CD4-positive, alpha-beta T cell treated with Interleukin-17A for 1 hour (primary cell): ENCODE results near the gene SFTPA2.
"Not testable (repeated sequence)": the region's sequence is repeated elsewhere in the genome, so short reads cannot be mapped to it uniquely, and the experiment has no call there.

ENCODE experiments used
- DNase-seq: peaks from one replicate; pipeline ENCODE4 v3.0.0-alpha.2; 2020

SFTPA2 gene

DNA sequence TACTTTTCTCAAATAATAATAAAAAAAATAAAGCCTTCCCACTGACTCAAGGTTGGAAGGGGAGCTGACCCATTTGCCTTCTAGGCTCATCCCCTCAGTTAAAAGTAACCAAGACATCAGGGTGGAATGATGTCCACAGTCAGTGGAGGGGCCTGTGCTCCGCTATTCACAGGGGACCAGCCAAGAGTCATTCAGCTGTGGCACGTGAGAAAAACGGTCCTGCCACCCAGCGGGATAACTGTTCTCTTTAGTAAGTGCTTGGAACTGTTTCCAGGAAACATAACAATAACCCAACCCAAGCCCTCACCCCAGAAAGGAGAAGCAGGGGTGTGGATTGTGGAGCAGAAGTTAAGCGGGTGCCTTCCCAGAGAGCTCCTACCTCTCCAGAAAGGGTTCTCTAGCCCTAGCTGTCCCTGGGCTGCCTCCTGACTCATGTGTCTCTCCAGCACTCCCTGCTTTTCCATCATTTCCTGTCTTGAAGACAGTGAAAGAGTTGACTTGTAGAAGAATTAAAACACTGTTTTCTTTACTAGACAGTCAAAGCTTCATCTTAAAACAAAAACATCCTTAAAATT lies 50.2 kb downstream of the SFTPA2 start:
- DNase-seq: not testable (repeated sequence)

- DNase-seq: not testable (repeated sequence)
These were observed 50.8 kb downstream of the SFTPA2 start for GRCh38 chr10:79509306-79509933.

DNA sequence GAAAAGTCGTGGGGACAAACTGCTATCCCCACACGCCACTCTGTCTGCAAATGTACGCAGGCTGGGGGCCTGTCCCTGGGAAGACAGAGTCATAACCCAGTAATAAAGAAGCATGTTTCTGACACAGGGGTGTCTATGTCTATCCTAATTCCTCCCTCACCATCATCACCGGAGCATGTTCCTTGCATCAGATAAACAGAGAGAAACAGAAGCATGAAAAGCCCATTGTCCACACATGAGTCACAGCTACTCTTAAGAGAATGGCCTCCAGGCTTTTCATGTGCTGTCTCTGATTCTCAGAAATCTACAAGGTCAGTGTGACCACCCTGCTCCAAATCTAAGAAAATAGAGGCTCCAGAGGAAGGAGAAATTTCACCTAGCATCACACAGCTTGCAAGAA lies 52.0 kb downstream of the SFTPA2 start:
- not testable (repeated sequence) for DNase-seq

DNA sequence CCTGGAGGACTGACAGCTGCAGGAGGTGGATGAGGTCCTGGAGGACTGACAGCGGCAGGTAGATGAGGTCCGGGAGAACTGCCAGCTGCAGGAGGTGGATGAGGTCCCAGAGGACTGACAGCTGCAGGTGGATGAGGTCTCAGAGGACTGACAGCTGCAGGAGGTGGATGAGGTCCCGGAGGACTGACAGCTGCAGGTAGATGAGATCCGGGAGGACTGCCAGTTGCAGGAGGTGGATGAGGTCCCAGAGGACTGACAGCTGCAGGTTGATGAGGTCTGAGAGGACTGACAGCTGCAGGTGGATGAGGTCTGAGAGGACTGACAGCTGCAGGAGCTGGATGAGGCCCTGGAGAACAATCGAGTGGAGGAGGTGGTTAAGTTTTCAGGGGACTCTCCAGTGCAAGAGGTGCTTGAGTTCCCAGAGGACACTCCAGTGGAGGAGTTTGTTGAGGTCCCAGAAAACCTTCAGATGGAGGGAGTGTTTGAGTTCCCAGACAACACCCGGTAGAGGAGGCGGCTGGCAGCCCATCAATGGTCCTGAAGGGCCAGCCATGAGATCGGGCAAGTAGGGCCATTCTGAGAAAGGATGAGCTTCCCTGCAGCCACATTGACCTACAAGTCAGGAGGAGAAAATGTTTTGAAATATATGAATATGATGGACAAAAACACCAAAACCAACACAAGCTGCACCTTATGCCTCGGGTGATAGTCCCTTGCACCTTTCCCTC lies 52.6 kb downstream of the SFTPA2 start:
- no peak for DNase-seq
